A549 (cell line): Measurements from ENCODE around the gene TTC28. TPM values are rescaled to one million over a fixed set of nuclear protein-coding genes. Genes with fewer than 3 reads are reported as not detected.

Experiments used
- ATAC-seq, 2 experiments: fragments of 200-7000 bp in 1 of 2; fragments of >200 bp in 1 of 2; cut with Nextera tagmentation in 1 of 2; cut with Tn5 transposase in 1 of 2; 3 replicates each; pipeline versions ENCODE4 v1.8.0 to v1.9.1; 2018 to 2020; ENCODE audit warnings: mild to moderate bottlenecking in 1 of 2, moderate library complexity in 1 of 2
- CTCF ChIA-PET: fragments of 300-600 bp; sonication (Branson Sonifier 250); formaldehyde crosslinking; extraction: SDS; loops from one replicate; lab custom pipeline; 2021; ENCODE audit warnings: antibody characterized with exemption, inconsistent platforms; lab: Yijun Ruan, JAX
- POLR2A ChIA-PET: fragments of 350-600 bp; formaldehyde crosslinking; extraction: SDS; loops from one replicate; lab custom pipeline; 2021; ENCODE audit warnings: antibody characterized with exemption, inconsistent platforms; lab: Yijun Ruan, JAX
- DNase-seq, 2 experiments: peaks; one replicate each; pipeline versions ENCODE4 v3.0.0 to v3.0.0-alpha.2; 2011 to 2016; ENCODE audit warnings: low read depth in 1 of 2, low spot score in 1 of 2
- FAIRE-seq: peaks from 2 replicates; lab custom pipeline; 2011; peaks lifted over from hg19 to GRCh38; lab: Jason Lieb, UNC
- H3K27ac ChIP-seq, 2 experiments: fragments of >200 bp; sonication (Bioruptor Twin); formaldehyde crosslinking; 3 replicates each; pipeline ENCODE4 v1.5.1; 2016 to 2017
- H3K4me1 ChIP-seq: fragments of >200 bp; sonication (Bioruptor Twin); formaldehyde crosslinking; 3 replicates; pipeline ENCODE4 v1.6.1; 2016
- H3K4me2 ChIP-seq: fragments of >200 bp; sonication (Bioruptor Twin); formaldehyde crosslinking; 3 replicates; pipeline ENCODE4 v1.6.1; 2016
- H3K4me3 ChIP-seq: fragments of >200 bp; sonication (Bioruptor Twin); formaldehyde crosslinking; 3 replicates; pipeline ENCODE4 v1.5.1; 2016
- H3K9me3 ChIP-seq: fragments of >200 bp; sonication (Bioruptor Twin); formaldehyde crosslinking; 3 replicates; pipeline ENCODE4 v1.6.1; 2016
- BHLHE40 ChIP-seq: IDR thresholded peaks from 2 replicates; pipeline ENCODE4 v1.6.1; 2012; ENCODE audit warnings: low read depth, low read length, inconsistent platforms
- CBX2 ChIP-seq: fragments of 200-600 bp; sonication (generic); IDR thresholded peaks from 2 replicates; pipeline ENCODE4 v1.6.1; 2016; ENCODE audit warnings: low read depth, mild to moderate bottlenecking, borderline replicate concordance
- CBX8 ChIP-seq: fragments of 200-600 bp; sonication (generic); IDR thresholded peaks from 2 replicates; pipeline ENCODE4 v1.6.1; 2016
- CEBPB ChIP-seq, 2 experiments: fragments of >200 bp in 1 of 2; sonication (Bioruptor Twin) in 1 of 2; formaldehyde crosslinking in 1 of 2; IDR thresholded peaks; 2 replicates each; pipeline ENCODE4 v1.6.1; 2012 to 2016
- CHD2 ChIP-seq: fragments of 150-350 bp; IDR thresholded peaks from 2 replicates; pipeline ENCODE4 v1.6.1; 2014; ENCODE audit warnings: low read length; ENCODE audit not compliant: partially characterized antibody
- EHF ChIP-seq: fragments of 250-450 bp; sonication (Bioruptor Pico); IDR thresholded peaks from 2 replicates; pipeline ENCODE4 v1.5.0; 2020; ENCODE audit warnings: mild to moderate bottlenecking
- EHMT2 ChIP-seq: fragments of 200-600 bp; sonication (generic); IDR thresholded peaks from 2 replicates; pipeline ENCODE4 v1.6.1; 2016; ENCODE audit warnings: antibody characterized with exemption, low read depth, mild to moderate bottlenecking, moderate library complexity
- GATA3 ChIP-seq: IDR thresholded peaks from 2 replicates; pipeline ENCODE4 v1.6.1; 2012; ENCODE audit warnings: borderline replicate concordance
- HDAC2 ChIP-seq: fragments of 200-600 bp; sonication (generic); IDR thresholded peaks from 2 replicates; pipeline ENCODE4 v1.6.1; 2016
- HOXB13 ChIP-seq: fragments of 250-450 bp; sonication (Bioruptor Pico); IDR thresholded peaks from 2 replicates; pipeline ENCODE4 v1.5.0; 2020; ENCODE audit warnings: low read depth, mild to moderate bottlenecking, moderate library complexity
- HOXB5 ChIP-seq: fragments of 250-450 bp; sonication (Bioruptor Pico); IDR thresholded peaks from 2 replicates; pipeline ENCODE4 v1.5.0; 2020; ENCODE audit warnings: mild to moderate bottlenecking, moderate library complexity
- NPAS2 ChIP-seq: fragments of 250-450 bp; sonication (Bioruptor Pico); IDR thresholded peaks from 2 replicates; pipeline ENCODE4 v1.8.0; 2022; ENCODE audit warnings: mild to moderate bottlenecking, moderate library complexity, borderline replicate concordance
- NR3C1 ChIP-seq: fragments of >200 bp; sonication (Bioruptor Twin); formaldehyde crosslinking; IDR thresholded peaks from 3 replicates; pipeline ENCODE4 v1.6.1; 2017
- PBX3 ChIP-seq: IDR thresholded peaks from 2 replicates; pipeline ENCODE4 v1.6.1; 2012
- POLR2A ChIP-seq: IDR thresholded peaks from 2 replicates; pipeline ENCODE4 v1.6.1; 2012; ENCODE audit warnings: mild to moderate bottlenecking, low read length
- POLR2AphosphoS2 ChIP-seq: conservative IDR thresholded peaks from 2 replicates; pipeline ENCODE4 v1.6.1; 2012; ENCODE audit warnings: low read length, improper control_type of control experiment, inconsistent platforms
- RARB ChIP-seq: fragments of 250-450 bp; sonication (Bioruptor Pico); IDR thresholded peaks from 2 replicates; pipeline ENCODE4 v1.8.0; 2021; ENCODE audit warnings: mild to moderate bottlenecking, moderate library complexity
- RFX5 ChIP-seq: fragments of 450-650 bp; IDR thresholded peaks from 2 replicates; pipeline ENCODE4 v1.7.1; 2014; ENCODE audit warnings: antibody characterized with exemption, mild to moderate bottlenecking, moderate library complexity
- RNF2 ChIP-seq: fragments of 200-600 bp; sonication (generic); IDR thresholded peaks from 2 replicates; pipeline ENCODE4 v1.6.1; 2016; ENCODE audit warnings: low read depth, mild to moderate bottlenecking, antibody characterized with exemption, moderate library complexity, borderline replicate concordance
- USF2 ChIP-seq: fragments of 450-650 bp; IDR thresholded peaks from 2 replicates; pipeline ENCODE4 v1.6.1; 2014; ENCODE audit warnings: antibody characterized with exemption
- ZC3H11A ChIP-seq: fragments of 450-650 bp; IDR thresholded peaks from 2 replicates; pipeline ENCODE4 v1.6.1; 2014; ENCODE audit warnings: antibody characterized with exemption, mild to moderate bottlenecking
- ZFP36 ChIP-seq: fragments of 450-650 bp; IDR thresholded peaks from 2 replicates; pipeline ENCODE4 v1.6.1; 2014; ENCODE audit warnings: borderline replicate concordance; ENCODE audit not compliant: partially characterized antibody
- WGBS: methylation state at CpG from one replicate; pipeline ENCODE4 v1.1.6; 2017; ENCODE audit errors: missing lambda C conversion rate; 5-methylcytosine and 5-hydroxymethylcytosine counted together
- polyA plus RNA-seq, 4 experiments: library from polyadenylated mRNA; depleted of rRNA in 3 of 4; stranded (reverse); fragments of >200 nt; fragmentation: RNase III in 1 of 4; extraction: RNeasy Plus Mini Kit Qiagen cat#74134 plus additional on column Dnase treatment in 1 of 4; gene quantifications; 2 replicates in 3 of 4; 3 replicates in 1 of 4; pipeline ENCODE4 v1.2.3, GENCODE V29; 2011 to 2017
- TF ChIP-seq, protein P1 (sequence below): fragments of 200-600 bp; sonication (generic); IDR thresholded peaks from 2 replicates; pipeline ENCODE4 v1.6.1; 2016; ENCODE audit warnings: antibody characterized with exemption, mild to moderate bottlenecking, moderate library complexity
- TF ChIP-seq, protein P2 (sequence below): fragments of >200 bp; sonication (Bioruptor Twin); formaldehyde crosslinking; IDR thresholded peaks from 3 replicates; pipeline ENCODE4 v1.6.1; 2016

The TTC28 gene
- polyA plus RNA-seq, 2 of the 4 experiments (the other 2 are of a cell fraction), result 2.6 to 3.8 TPM

DNA sequence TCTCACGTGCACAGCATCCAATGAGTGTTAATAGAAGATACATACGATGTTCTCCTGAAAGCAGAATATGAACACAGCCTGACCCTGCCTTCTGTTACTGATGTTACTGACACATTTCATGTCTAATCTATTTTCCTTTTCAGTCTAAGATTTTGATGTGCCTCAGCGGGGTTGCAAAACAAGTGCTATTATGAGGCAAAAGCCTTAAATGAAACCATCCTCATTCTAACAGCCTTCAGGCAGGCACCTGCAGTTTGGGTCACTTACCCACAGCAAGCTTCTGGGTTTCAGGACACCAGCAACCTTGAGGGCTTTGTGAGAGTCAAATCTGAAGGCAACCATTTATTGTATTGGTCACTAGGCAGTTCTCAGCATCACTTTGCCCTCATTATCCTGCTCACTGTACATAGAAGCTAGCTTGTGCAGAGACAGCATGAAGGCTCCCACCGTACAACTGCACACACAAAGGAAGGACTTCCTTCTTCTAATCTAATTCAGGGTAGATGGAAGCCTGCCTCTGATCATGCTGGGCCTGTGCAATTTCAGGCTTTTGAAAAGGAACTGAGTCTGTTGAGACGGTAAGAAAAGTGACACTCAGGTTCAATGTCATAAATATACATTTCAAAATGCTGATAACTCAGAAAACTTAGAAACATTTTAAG is 577.4 kb downstream of the TTC28 start:
- no peak for DNase-seq
- WGBS, result 86% methylated on average over 5 of the region's 5 CpGs
- ATAC-seq, result no peak
- Histone ChIP-seq H3K4me2 (no peak overlapping the region), H3K9me3 (no peaks in the 10 kb centered on the region)
- TF ChIP-seq RFX5 (no peak), HDAC2 (no peak), HOXB13 (no peak), POLR2A (no peak), RARB (CRISPR knock-in tag) (no peak), EHF (CRISPR knock-in tag) (no peak), NPAS2 (CRISPR knock-in tag) (no peak), CEBPB (IDR thresholded peaks at IDR 0.05) (no peak), RNF2 (no peak), PBX3 (no peak), CBX2 (no peak), BHLHE40 (no peak), GATA3 (no peak), NR3C1 (no peak), ZC3H11A (no peak)
- TF ChIP-seq, protein P1, sequence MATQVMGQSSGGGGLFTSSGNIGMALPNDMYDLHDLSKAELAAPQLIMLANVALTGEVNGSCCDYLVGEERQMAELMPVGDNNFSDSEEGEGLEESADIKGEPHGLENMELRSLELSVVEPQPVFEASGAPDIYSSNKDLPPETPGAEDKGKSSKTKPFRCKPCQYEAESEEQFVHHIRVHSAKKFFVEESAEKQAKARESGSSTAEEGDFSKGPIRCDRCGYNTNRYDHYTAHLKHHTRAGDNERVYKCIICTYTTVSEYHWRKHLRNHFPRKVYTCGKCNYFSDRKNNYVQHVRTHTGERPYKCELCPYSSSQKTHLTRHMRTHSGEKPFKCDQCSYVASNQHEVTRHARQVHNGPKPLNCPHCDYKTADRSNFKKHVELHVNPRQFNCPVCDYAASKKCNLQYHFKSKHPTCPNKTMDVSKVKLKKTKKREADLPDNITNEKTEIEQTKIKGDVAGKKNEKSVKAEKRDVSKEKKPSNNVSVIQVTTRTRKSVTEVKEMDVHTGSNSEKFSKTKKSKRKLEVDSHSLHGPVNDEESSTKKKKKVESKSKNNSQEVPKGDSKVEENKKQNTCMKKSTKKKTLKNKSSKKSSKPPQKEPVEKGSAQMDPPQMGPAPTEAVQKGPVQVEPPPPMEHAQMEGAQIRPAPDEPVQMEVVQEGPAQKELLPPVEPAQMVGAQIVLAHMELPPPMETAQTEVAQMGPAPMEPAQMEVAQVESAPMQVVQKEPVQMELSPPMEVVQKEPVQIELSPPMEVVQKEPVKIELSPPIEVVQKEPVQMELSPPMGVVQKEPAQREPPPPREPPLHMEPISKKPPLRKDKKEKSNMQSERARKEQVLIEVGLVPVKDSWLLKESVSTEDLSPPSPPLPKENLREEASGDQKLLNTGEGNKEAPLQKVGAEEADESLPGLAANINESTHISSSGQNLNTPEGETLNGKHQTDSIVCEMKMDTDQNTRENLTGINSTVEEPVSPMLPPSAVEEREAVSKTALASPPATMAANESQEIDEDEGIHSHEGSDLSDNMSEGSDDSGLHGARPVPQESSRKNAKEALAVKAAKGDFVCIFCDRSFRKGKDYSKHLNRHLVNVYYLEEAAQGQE, result no peak
- TF ChIP-seq, protein P2, sequence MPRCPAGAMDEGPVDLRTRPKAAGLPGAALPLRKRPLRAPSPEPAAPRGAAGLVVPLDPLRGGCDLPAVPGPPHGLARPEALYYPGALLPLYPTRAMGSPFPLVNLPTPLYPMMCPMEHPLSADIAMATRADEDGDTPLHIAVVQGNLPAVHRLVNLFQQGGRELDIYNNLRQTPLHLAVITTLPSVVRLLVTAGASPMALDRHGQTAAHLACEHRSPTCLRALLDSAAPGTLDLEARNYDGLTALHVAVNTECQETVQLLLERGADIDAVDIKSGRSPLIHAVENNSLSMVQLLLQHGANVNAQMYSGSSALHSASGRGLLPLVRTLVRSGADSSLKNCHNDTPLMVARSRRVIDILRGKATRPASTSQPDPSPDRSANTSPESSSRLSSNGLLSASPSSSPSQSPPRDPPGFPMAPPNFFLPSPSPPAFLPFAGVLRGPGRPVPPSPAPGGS, result no peak
- TF ChIP-seq, all 56 proteins: peak for 0
- H3K4me1 ChIP-seq, result no peaks in the 10 kb centered on the region
- ChIA-PET POLR2A (no interaction called here), CTCF (interaction anchor here (1.3 kb wide), 1 partner anchor 10 kb away, joined by 4 read pairs; no protein-coding TSS in a partner anchor)
- no peak overlapping the region for H3K27ac ChIP-seq
- no peak overlapping the region for H3K4me3 ChIP-seq
- no peak for FAIRE-seq

DNA sequence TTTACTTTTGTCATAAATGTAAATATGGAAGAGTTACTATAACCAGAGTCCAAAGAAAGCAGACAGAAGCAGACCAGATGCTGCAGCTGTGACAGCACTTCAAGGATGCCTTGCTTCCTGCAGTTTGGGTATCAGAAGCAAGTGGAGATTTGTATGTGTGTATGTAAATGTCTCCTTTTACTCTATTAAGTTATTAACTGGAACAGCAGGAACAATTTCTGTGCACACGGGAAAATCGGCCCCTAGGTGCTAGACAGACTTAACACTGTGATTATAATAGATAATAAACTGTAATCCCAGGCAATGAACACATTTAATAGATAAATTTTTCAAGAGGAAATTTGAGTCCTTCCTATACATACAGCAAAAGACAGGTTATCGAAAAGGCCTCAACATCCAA is 582.0 kb downstream of the TTC28 start:
- Histone ChIP-seq H3K4me1 (no peaks in the 10 kb centered on the region), H3K4me3 (no peak overlapping the region), H3K4me2 (no peak overlapping the region), H3K9me3 (no peaks in the 10 kb centered on the region), H3K27ac (no peak overlapping the region)
- ChIA-PET POLR2A (no interaction called here), CTCF (no interaction called here)
- 75% methylated on average over 3 of the region's 3 CpGs for WGBS
- TF ChIP-seq CBX2 (no peak), CBX8 (no peak)
- DNase-seq (no peak), FAIRE-seq (no peak), ATAC-seq (no peak)

DNA sequence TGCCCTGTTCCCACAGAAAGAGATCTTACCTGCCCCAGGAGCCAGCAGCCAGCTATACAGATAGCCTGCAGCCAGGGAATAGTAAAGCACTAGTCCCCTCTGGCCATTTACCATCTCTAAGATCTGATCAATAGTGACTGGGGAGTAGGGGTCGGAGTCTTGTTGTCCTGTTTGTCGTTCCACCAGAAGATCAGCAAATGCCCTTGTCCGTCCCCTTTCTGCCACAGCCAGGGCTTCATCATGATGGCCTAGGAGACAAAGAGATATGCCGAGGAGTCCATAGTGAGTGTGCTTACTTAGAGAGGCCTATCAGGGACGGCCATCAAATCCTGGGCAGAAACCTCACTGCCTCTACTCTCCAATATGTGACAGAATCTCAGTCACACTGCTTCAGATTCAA is 583.5 kb downstream of the TTC28 start:
- Histone ChIP-seq H3K27ac (no peak overlapping the region), H3K4me3 (no peak overlapping the region)
- no peak for DNase-seq
- no peak for FAIRE-seq
- TF ChIP-seq CHD2 (no peak), ZFP36 (no peak), BHLHE40 (no peak), POLR2AphosphoS2 (no peak), HOXB5 (CRISPR knock-in tag) (no peak), CBX8 (no peak), EHMT2 (no peak), USF2 (no peak)
- TF ChIP-seq, protein P1, result no peak
- TF ChIP-seq, all 56 proteins: peak for 0
- POLR2A ChIA-PET, result no interaction called here
- Histone ChIP-seq H3K4me2 (no peak overlapping the region), H3K9me3 (no peaks in the 10 kb centered on the region), H3K4me1 (no peaks in the 10 kb centered on the region)
- no peak for ATAC-seq
- WGBS, result 97% methylated on average over 5 of the region's 5 CpGs
- CTCF ChIA-PET, result no interaction called here
